PFSK-1 (cell line): ENCODE results near the gene LST1.

Experiments used
- POLR2AphosphoS5 ChIP-seq: IDR thresholded peaks from 2 replicates; pipeline ENCODE4 v1.6.1; 2012; ENCODE audit warnings: low read depth, mild to moderate bottlenecking, control low read depth, low read length, moderate library complexity
- SIN3A ChIP-seq: IDR thresholded peaks from 2 replicates; pipeline ENCODE4 v1.6.1; 2012; ENCODE audit warnings: mild to moderate bottlenecking, low read length, moderate library complexity, borderline replicate concordance; ENCODE audit not compliant: insufficient read depth

DNA sequence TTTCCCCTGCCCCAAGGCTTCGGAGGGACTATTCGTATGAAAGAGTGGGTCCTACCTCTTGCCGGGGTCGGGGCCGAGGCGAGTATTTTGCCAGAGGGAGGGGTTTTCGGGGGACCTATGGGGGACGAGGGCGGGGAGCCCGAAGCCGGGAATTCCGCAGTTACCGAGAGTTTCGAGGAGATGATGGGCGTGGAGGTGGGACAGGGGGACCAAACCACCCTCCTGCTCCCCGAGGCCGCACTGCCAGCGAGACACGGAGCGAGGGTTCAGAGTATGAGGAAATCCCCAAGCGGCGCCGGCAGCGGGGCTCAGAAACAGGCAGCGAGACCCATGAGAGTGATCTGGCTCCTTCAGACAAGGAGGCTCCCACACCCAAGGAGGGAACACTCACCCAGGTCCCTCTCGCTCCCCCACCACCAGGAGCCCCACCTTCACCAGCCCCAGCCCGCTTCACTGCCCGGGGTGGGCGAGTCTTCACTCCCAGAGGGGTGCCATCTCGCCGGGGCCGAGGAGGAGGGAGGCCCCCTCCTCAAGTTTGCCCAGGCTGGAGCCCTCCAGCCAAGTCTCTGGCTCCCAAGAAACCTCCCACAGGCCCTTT lies 45.7 kb downstream of the LST1 start:
- TF ChIP-seq POLR2AphosphoS5 (no peak), SIN3A (no peak)
